GM19395 (cell line): ENCODE results near the gene SPON1.
"Not testable (repeated sequence)": the region's sequence is repeated elsewhere in the genome, so short reads cannot be mapped to it uniquely, and the experiment has no call there.

ENCODE experiments used
- ATAC-seq: cut with Tn5 transposase; IDR thresholded peaks from one replicate; pipeline ENCODE4 v1.9.1; 2021; ENCODE audit warnings: mild to moderate bottlenecking, moderate library complexity; ENCODE audit not compliant: unreplicated experiment

SPON1 gene

GRCh38 chr11:14230407-14230806, 267.9 kb downstream of the SPON1 start:
- ATAC-seq = no peak

GRCh38 chr11:14232652-14233051, 270.1 kb downstream of the SPON1 start:
- no peak for ATAC-seq

- no peak for ATAC-seq
Observed at GRCh38 chr11:14234446-14234845, 271.9 kb downstream of the SPON1 start.

GRCh38 chr11:14235701-14236100, 273.2 kb downstream of the SPON1 start:
- ATAC-seq = no peak

- peak; percentile 98 for ATAC-seq
Observed at GRCh38 chr11:14237444-14237961, 275.0 kb downstream of the SPON1 start.

- no peak for ATAC-seq
Observed at GRCh38 chr11:14240221-14240620, 277.7 kb downstream of the SPON1 start.

- ATAC-seq = no peak
Observed at GRCh38 chr11:14240951-14241350, 278.4 kb downstream of the SPON1 start.

- ATAC-seq = no peak
Observed at GRCh38 chr11:14242187-14242586, 279.7 kb downstream of the SPON1 start.

- no peak for ATAC-seq
Observed at GRCh38 chr11:14242733-14243132, 280.2 kb downstream of the SPON1 start.

GRCh38 chr11:14244926-14245325, 282.4 kb downstream of the SPON1 start:
- ATAC-seq = no peak

- ATAC-seq = no peak
Observed at GRCh38 chr11:14245444-14245843, 282.9 kb downstream of the SPON1 start.

GRCh38 chr11:14248580-14248981, 286.1 kb downstream of the SPON1 start:
- ATAC-seq = no peak

GRCh38 chr11:14249121-14249963, 286.8 kb downstream of the SPON1 start:
- peak; percentile 63 for ATAC-seq

GRCh38 chr11:14251754-14252153, 289.2 kb downstream of the SPON1 start:
- no peak for ATAC-seq

- not testable (repeated sequence) for ATAC-seq
Observed at GRCh38 chr11:14252501-14252900, 290.0 kb downstream of the SPON1 start.

GRCh38 chr11:14253421-14253820, 290.9 kb downstream of the SPON1 start:
- ATAC-seq = no peak

GRCh38 chr11:14253840-14254239, 291.3 kb downstream of the SPON1 start:
- no peak for ATAC-seq

- ATAC-seq = no peak
Observed at GRCh38 chr11:14254533-14255237, 292.2 kb downstream of the SPON1 start.

- ATAC-seq = no peak
Observed at GRCh38 chr11:14255238-14255534, 292.7 kb downstream of the SPON1 start.

- ATAC-seq = no peak
Observed at GRCh38 chr11:14258221-14258935, 295.9 kb downstream of the SPON1 start.

GRCh38 chr11:14259186-14259784, 296.8 kb downstream of the SPON1 start:
- ATAC-seq = no peak
